ENCODE data around the gene DHRS9. TPM values are rescaled to one million over a fixed set of nuclear protein-coding genes. Genes with fewer than 3 reads are reported as not detected.

Gene DHRS9
- total RNA-seq, 1 donor from 2014 or later, result 5.8 TPM

DNA sequence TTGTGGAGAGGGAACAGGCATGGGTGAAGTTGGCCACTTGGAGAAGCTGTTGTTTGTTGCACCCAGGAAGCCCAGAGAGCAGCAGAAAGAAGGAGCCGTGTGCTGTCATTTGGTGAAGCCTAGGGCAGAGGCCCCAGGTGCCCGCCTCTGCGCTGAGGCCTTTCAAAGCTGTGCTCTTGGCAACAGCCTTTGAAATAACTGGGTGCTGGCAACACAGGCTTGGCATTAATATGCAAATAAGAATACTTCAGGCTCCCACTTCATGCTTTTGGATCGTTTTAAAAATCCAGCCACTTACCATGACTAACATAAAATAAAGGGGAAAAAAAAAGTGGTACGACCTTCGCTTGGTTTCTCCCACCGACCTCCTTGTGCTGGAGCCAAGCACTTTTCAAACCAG lies 41.1 kb downstream of the DHRS9 start:
- no peak overlapping the region for H3K4me3 ChIP-seq (ENCODE audit: low read depth, low read length)
- FAIRE-seq, result no peak
- DNase-seq (ENCODE audit: low read depth), result no peak
- no peaks in the 10 kb centered on the region for H3K36me3 ChIP-seq (ENCODE audit: control insufficient read depth, insufficient read depth, low read length)
- H3K27me3 ChIP-seq (ENCODE audit: control insufficient read depth, insufficient read depth, low read length), result no peaks in the 10 kb centered on the region
- TF ChIP-seq, protein P1, sequence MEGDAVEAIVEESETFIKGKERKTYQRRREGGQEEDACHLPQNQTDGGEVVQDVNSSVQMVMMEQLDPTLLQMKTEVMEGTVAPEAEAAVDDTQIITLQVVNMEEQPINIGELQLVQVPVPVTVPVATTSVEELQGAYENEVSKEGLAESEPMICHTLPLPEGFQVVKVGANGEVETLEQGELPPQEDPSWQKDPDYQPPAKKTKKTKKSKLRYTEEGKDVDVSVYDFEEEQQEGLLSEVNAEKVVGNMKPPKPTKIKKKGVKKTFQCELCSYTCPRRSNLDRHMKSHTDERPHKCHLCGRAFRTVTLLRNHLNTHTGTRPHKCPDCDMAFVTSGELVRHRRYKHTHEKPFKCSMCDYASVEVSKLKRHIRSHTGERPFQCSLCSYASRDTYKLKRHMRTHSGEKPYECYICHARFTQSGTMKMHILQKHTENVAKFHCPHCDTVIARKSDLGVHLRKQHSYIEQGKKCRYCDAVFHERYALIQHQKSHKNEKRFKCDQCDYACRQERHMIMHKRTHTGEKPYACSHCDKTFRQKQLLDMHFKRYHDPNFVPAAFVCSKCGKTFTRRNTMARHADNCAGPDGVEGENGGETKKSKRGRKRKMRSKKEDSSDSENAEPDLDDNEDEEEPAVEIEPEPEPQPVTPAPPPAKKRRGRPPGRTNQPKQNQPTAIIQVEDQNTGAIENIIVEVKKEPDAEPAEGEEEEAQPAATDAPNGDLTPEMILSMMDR (IDR thresholded peaks at IDR 0.05; ENCODE audit: insufficient read depth, low read length, severe bottlenecking), result no peak

DNA sequence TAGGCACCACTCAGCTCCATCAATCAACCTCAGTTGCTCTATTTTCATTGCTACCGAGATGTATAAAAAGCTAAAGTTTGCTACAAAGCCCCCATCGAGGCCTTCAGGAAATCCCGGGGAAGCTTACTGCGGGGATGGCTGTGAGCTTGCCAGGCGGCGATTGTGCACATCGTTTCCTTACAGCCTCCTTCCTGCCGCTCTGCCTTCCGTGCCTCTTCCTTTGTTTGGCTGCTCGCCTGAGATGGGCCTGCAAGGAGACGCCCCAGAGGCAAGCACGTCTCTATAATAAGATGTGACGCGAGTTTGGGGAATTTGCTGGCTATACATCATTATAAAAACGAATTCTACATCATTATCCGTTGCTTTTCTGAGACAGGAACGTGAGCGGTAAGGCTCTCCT lies 41.6 kb downstream of the DHRS9 start:
- no peaks in the 10 kb centered on the region for H3K36me3 ChIP-seq (ENCODE audit: control insufficient read depth, insufficient read depth, low read length)
- H3K4me3 ChIP-seq (ENCODE audit: low read depth, low read length), result no peak overlapping the region
- TF ChIP-seq, protein P1 (IDR thresholded peaks at IDR 0.05; ENCODE audit: insufficient read depth, low read length, severe bottlenecking), result no peak
- DNase-seq (ENCODE audit: low read depth) (no peak), FAIRE-seq (no peak)
- H3K27me3 ChIP-seq (ENCODE audit: control insufficient read depth, insufficient read depth, low read length), result no peaks in the 10 kb centered on the region

DNA sequence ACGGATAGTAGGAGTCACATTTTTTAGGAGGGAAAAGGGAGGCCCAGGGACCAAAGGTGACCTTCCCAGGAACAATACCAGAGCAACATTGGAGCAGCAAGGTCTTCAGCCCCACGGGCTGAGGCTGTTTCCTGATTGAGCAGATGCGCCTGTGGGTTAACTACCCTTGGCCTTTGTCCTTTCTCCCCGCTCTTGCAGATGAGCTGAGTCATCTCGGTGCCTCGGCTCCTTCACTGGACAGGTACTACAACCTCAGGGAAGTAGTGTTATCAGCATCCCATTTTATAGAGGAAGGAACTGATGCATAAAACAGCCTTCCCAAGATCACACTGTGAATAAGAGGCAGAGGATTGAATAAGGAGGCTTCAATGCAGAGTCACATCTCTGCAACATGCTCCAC lies 43.5 kb downstream of the DHRS9 start:
- H3K4me3 ChIP-seq (ENCODE audit: low read depth, low read length), result no peak overlapping the region
- TF ChIP-seq, protein P1 (IDR thresholded peaks at IDR 0.05; ENCODE audit: insufficient read depth, low read length, severe bottlenecking), result no peak
- no peaks in the 10 kb centered on the region for H3K36me3 ChIP-seq (ENCODE audit: control insufficient read depth, insufficient read depth, low read length)
- DNase-seq (ENCODE audit: low read depth), result no peak
- H3K27me3 ChIP-seq (ENCODE audit: control insufficient read depth, insufficient read depth, low read length), result peaks cover 5% of the 10 kb centered on the region
- FAIRE-seq, result peak; percentile 40

DNA sequence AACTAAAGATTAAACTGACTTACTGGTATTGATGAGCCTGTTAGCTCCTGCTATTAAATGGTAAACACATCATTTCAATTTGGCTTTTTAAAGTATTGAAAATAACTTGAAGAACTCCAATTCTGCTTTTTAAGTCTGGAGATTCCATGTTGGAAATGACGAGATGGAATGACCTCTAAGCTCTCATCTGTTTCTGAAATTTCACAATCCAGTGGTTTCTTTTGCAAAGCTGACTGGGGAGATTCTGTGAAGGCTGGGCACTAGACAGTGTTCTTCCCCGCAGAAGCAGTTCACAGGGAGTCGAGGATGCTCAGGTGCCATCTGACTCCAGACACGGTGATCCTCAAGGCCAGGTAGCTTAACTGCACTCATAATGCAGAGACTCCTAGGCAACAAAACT lies 44.7 kb downstream of the DHRS9 start:
- Histone ChIP-seq H3K4me3 (ENCODE audit: low read depth, low read length) (no peak overlapping the region), H3K36me3 (ENCODE audit: control insufficient read depth, insufficient read depth, low read length) (no peaks in the 10 kb centered on the region), H3K27me3 (ENCODE audit: control insufficient read depth, insufficient read depth, low read length) (peaks cover 5% of the 10 kb centered on the region)
- no peak for DNase-seq (ENCODE audit: low read depth)
- FAIRE-seq, result no peak
- TF ChIP-seq, protein P1 (IDR thresholded peaks at IDR 0.05; ENCODE audit: insufficient read depth, low read length, severe bottlenecking), result no peak

DNA sequence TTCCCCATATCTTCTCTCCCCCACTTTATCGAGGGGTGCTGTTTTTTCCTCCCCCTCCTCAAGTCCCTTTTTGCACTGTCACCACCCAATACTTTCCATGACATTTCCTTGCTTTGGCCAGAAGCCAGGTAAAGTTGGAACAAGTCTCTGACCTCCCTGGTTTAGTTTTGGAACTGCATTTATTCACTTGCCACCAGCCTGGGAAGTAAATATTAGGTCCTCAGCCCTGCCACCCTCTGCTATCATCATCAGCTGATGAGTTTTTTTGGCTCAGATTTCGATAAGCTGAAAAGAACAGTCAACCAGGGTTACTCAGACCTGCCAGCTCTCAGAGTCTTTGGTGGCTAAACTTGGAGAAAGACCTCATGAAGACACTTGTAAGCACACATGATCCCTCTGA lies 47.0 kb downstream of the DHRS9 start:
- DNase-seq (ENCODE audit: low read depth) (no peak), FAIRE-seq (no peak)
- TF ChIP-seq, protein P1 (IDR thresholded peaks at IDR 0.05; ENCODE audit: insufficient read depth, low read length, severe bottlenecking), result no peak
- Histone ChIP-seq H3K36me3 (ENCODE audit: control insufficient read depth, insufficient read depth, low read length) (no peaks in the 10 kb centered on the region), H3K27me3 (ENCODE audit: control insufficient read depth, insufficient read depth, low read length) (peaks cover 9% of the 10 kb centered on the region), H3K4me3 (ENCODE audit: low read depth, low read length) (no peak overlapping the region)

DNA sequence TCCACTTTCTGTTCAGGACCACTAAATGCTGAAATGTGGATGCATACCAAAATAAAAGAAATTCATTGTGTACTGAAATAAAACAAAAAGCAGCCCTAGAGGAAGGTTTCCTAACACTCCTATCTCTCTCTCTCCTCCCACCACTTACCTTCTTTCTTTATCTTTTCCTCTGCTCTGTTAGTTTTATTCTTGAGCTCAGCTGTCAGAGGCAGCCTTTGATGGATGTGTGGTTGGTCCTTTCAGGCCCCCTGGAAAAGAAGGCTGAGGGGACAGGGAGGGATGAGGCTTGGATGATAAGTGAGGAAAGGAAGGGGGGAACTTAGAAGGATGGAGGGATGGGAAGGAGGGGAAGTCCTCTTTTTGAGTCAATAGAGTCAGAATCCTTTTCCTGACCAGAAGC lies 47.6 kb downstream of the DHRS9 start:
- Histone ChIP-seq H3K36me3 (ENCODE audit: control insufficient read depth, insufficient read depth, low read length) (no peaks in the 10 kb centered on the region), H3K4me3 (ENCODE audit: low read depth, low read length) (no peak overlapping the region), H3K27me3 (ENCODE audit: control insufficient read depth, insufficient read depth, low read length) (peaks cover 9% of the 10 kb centered on the region)
- FAIRE-seq, result no peak
- TF ChIP-seq, protein P1 (IDR thresholded peaks at IDR 0.05; ENCODE audit: insufficient read depth, low read length, severe bottlenecking), result no peak
- no peak for DNase-seq (ENCODE audit: low read depth)
